ENCODE data around the gene CIAO2A. TPM values are rescaled to one million over a fixed set of nuclear protein-coding genes. Genes with fewer than 3 reads are reported as not detected.

Gene CIAO2A, protein sequence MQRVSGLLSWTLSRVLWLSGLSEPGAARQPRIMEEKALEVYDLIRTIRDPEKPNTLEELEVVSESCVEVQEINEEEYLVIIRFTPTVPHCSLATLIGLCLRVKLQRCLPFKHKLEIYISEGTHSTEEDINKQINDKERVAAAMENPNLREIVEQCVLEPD
- 100 to 1,000 TPM; 117 to 259 (median 171) TPM for polyA plus RNA-seq
- long read RNA-seq, donor 1 = 0 reads
- long read RNA-seq, donor 2, transcript CIAO2A-201 (5 exons, 1,105 nt) = major isoform, 19 of 33 reads
- long read RNA-seq, donor 2, transcript CIAO2A-202 (4 exons, 826 nt) = minor isoform, 9 of 33 reads
- long read RNA-seq, donor 2, partial matches to known transcripts = 5 of 33 reads
- long read RNA-seq, donor 2, other reads (novel, unspliced or antisense) = 0 of 33 reads
- long read RNA-seq, donor 3, transcript CIAO2A-201 (5 exons, 1,105 nt) = major isoform, 47 of 52 reads
- long read RNA-seq, donor 3, partial matches to known transcripts = 0 of 52 reads
- long read RNA-seq, donor 3, other reads (novel, unspliced or antisense) = 0 of 52 reads
- long read RNA-seq, donor 4, partial matches to known transcripts = 0 of 1 reads
- long read RNA-seq, donor 4, other reads (novel, unspliced or antisense) = 0 of 1 reads
- long read RNA-seq, donor 5, transcript CIAO2A-201 (5 exons, 1,105 nt) = major isoform, 18 of 20 reads
- long read RNA-seq, donor 5, partial matches to known transcripts = 0 of 20 reads
- long read RNA-seq, donor 5, other reads (novel, unspliced or antisense) = 0 of 20 reads
- long read RNA-seq, donor 6, transcript CIAO2A-201 (5 exons, 1,105 nt) = major isoform, 47 of 55 reads
- long read RNA-seq, donor 6, transcript CIAO2A-202 (4 exons, 826 nt) = minor isoform, 7 of 55 reads
- long read RNA-seq, donor 6, partial matches to known transcripts = 0 of 55 reads
- long read RNA-seq, donor 6, other reads (novel, unspliced or antisense) = 0 of 55 reads
- long read RNA-seq, donor 7, transcript CIAO2A-202 (4 exons, 826 nt) = minor isoform, 9 of 67 reads
- long read RNA-seq, donor 7, transcript CIAO2A-201 (5 exons, 1,105 nt) = major isoform, 53 of 67 reads
- long read RNA-seq, donor 7, partial matches to known transcripts = 5 of 67 reads
- long read RNA-seq, donor 7, other reads (novel, unspliced or antisense) = 0 of 67 reads
- long read RNA-seq, donor 8, partial matches to known transcripts = 0 of 1 reads
- long read RNA-seq, donor 8, other reads (novel, unspliced or antisense) = 0 of 1 reads
- long read RNA-seq, donor 9, transcript CIAO2A-201 (5 exons, 1,105 nt) = major isoform, 11 of 15 reads
- long read RNA-seq, donor 9, partial matches to known transcripts = 0 of 15 reads
- long read RNA-seq, donor 9, other reads (novel, unspliced or antisense) = 0 of 15 reads
- long read RNA-seq, donor 10, transcript CIAO2A-201 (5 exons, 1,105 nt) = major isoform, 45 of 59 reads
- long read RNA-seq, donor 10, transcript CIAO2A-202 (4 exons, 826 nt) = minor isoform, 12 of 59 reads
- long read RNA-seq, donor 10, partial matches to known transcripts = 0 of 59 reads
- long read RNA-seq, donor 10, other reads (novel, unspliced or antisense) = 0 of 59 reads

DNA sequence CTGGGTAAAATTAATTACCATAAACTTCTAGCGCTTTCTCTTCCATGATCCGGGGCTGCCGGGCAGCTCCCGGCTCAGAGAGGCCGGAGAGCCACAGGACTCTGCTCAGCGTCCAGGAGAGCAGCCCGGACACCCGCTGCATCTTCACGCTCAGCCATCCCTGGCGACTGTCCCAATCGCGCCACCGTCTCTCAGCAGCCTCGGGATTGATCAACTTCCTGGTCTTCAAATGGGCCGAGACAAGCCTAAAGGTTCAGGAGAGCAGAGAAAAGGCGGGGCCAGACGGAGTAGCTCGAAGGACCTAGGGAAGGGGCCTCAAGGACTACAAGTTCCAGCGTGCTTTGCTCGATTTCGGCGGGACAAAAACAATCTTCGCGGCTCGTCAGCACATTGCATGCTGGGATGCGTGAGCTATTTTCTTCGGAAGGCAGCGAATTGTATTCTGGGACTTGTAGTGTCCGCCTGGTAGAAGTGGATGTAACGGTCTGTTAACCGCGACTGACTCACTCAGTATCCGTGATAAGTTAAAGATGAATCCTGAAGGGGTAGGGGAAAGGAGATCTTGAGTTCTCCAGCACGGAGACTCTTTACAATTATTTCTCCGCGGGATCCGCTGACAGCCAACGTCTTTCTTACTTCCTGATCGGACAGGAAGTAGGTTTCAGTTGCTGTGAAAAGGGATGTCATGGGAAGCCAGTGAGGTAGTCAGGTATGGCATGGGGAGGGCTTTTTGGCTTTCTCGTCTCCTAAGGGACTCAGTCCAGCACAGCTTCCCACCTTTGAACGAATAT lies at the start of gene CIAO2A:
Gene CIAO2A, minus strand, starts transcription at position 212 of the 791 bp plus-strand sequence. Its CDS starts 70 bp downstream, at position 142.
- 0% methylated on average over 41 of the region's 41 CpGs for WGBS, 3 donors
- Histone ChIP-seq H3K4me3 (ENCODE audit: low read depth in 1 of 3, low read length in 3 of 3) (peak within 1 kb of the TSS; percentile 70 to 82 (median 81)), H3K9me3 (ENCODE audit: control insufficient read depth in 2 of 2, insufficient read depth in 1 of 2, low read depth in 1 of 2, low read length in 1 of 2) (no peaks in the 10 kb centered on the region), H3K27me3 (ENCODE audit: control insufficient read depth in 3 of 3, insufficient read depth in 3 of 3, low read length in 3 of 3) (no peaks in the 10 kb centered on the region), H3K36me3 (ENCODE audit: control insufficient read depth in 3 of 3, insufficient read depth in 2 of 3, low read depth in 1 of 3, low read length in 3 of 3) (peaks cover 4 to 11% (median 4%) of the 10 kb centered on the region in 3 donors), H3K27ac (ENCODE audit: low read depth in 1 of 3, low read length in 2 of 3) (peak within 1 kb of the TSS; percentile 85 to 92 (median 89)), H3K4me1 (ENCODE audit: control insufficient read depth in 3 of 3, insufficient read depth in 2 of 3, low read depth in 1 of 3, low read length in 2 of 3) (peaks cover 5 to 26% (median 7%) of the 10 kb centered on the region in 3 donors)
- DNase-seq (peak; percentile 99 to 100), FAIRE-seq (peak; percentile 41)

DNA sequence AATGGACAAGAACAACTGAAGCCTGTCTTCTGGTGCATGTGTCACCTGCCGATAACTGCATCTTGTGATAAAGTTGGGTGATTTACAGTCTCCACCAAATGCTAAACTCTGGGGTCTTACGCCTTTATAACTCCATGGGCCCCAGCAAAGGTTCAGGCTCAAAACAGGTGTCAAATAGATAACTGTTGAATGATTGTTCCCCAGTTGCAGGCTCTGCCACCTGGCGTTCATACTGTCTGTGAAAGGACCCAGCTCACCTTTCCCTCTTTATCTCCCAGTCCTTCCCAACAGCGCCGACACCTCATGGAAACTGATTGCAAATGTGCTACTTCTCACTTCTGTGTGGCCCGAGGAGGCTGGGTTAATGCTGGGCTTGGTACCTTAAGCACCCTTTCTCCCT lies 49.6 kb upstream of the CIAO2A start:
- H3K4me1 ChIP-seq (ENCODE audit: control insufficient read depth in 3 of 3, insufficient read depth in 2 of 3, low read depth in 1 of 3, low read length in 2 of 3) = peaks cover 0 to 5% (median 0%) of the 10 kb centered on the region in 3 donors
- WGBS, 3 donors = 80 to 83% (median 83%) methylated on average over 6 of the region's 6 CpGs
- FAIRE-seq = no peak

DNA sequence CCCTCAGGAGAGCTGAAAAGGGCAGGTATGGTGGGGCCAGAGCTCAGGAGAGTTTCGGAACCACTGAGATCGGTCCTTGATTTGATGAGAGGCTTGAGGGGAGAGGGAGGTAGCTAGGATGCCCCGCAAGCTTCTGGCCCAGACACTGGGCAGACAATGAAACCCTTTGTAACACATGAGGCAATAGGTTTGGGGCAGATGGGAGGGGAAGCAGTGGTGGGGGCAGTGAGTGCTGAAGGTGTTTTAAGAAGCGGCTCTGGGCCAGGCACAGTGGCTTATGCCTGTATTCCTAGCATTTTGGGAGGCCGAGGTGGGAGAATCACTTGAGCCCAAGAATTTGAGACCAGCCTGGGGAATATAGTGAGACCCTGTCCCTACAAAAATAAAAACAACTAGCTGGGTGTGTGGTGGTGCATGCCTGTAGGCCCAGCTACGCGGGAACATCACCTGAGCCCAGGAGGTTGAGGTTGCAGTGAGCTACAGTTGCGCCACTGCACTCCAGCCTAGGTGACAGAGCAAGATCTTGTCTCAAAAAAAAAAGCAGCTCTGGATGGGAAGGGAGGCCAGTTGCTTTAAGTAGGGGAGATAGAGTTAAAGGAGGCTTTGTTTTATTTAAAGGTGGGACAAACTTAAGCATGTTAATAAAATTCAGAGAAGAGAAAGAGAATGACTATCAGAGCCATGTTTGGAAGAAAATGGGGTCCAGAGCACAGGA lies 48.3 kb upstream of the CIAO2A start:
- Histone ChIP-seq H3K4me3 (ENCODE audit: low read depth in 1 of 3, low read length in 3 of 3) (no peak overlapping the region), H3K36me3 (ENCODE audit: control insufficient read depth in 3 of 3, insufficient read depth in 2 of 3, low read depth in 1 of 3, low read length in 3 of 3) (peaks cover 9 to 61% (median 15%) of the 10 kb centered on the region in 3 donors), H3K9me3 (ENCODE audit: control insufficient read depth in 2 of 2, insufficient read depth in 1 of 2, low read depth in 1 of 2, low read length in 1 of 2) (no peaks in the 10 kb centered on the region), H3K27ac (ENCODE audit: low read depth in 1 of 3, low read length in 2 of 3) (no peak overlapping the region), H3K27me3 (ENCODE audit: control insufficient read depth in 3 of 3, insufficient read depth in 3 of 3, low read length in 3 of 3) (no peaks in the 10 kb centered on the region), H3K4me1 (ENCODE audit: control insufficient read depth in 3 of 3, insufficient read depth in 2 of 3, low read depth in 1 of 3, low read length in 2 of 3) (peaks cover 0 to under 1% (median 0%) of the 10 kb centered on the region in 3 donors)
- no peak for DNase-seq
- 95 to 98% (median 97%) methylated on average over 8 of the region's 8 CpGs for WGBS, 3 donors
- FAIRE-seq = no peak

More for the DNA sequence above, 49.6 kb upstream of the CIAO2A start:
- Histone ChIP-seq H3K27me3 (ENCODE audit: control insufficient read depth in 3 of 3, insufficient read depth in 3 of 3, low read length in 3 of 3) (no peaks in the 10 kb centered on the region), H3K9me3 (ENCODE audit: control insufficient read depth in 2 of 2, insufficient read depth in 1 of 2, low read depth in 1 of 2, low read length in 1 of 2) (no peaks in the 10 kb centered on the region), H3K36me3 (ENCODE audit: control insufficient read depth in 3 of 3, insufficient read depth in 2 of 3, low read depth in 1 of 3, low read length in 3 of 3) (peaks cover 4 to 55% (median 6%) of the 10 kb centered on the region in 3 donors), H3K4me3 (ENCODE audit: low read depth in 1 of 3, low read length in 3 of 3) (no peak overlapping the region), H3K27ac (ENCODE audit: low read depth in 1 of 3, low read length in 2 of 3) (no peak overlapping the region)
- DNase-seq = no peak

DNA sequence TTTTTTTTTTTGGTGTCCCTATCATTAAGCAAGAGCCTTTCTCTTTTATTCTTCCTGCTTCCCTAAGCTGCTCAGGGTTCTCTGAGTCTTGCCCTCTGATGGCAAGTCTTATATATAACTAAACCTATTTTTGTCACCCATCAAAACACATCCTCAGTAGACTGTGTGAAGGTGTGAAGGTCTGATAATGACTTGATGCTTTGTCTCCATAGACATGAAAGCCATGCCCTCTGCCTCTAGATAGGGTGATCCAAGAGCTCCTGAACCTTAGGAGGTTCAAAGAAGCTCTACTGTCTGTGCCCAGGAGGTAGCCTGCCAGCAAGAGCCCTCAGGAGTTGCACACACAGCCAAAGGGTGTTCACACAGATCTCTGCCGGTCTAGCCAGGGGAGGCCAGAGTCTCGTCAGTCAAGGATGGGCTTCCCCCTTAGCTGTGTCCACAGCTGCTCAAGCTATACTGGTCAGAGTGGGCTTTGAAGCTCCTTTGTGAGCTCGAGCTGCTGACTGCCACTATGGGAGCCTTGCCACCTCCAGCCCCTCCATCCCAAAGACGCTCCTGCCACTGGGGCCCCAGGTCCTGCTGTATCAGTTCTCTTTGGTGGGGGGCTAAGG lies 44.8 kb upstream of the CIAO2A start:
- no peaks in the 10 kb centered on the region for H3K4me1 ChIP-seq (ENCODE audit: control insufficient read depth in 3 of 3, insufficient read depth in 2 of 3, low read depth in 1 of 3, low read length in 2 of 3)
- H3K27me3 ChIP-seq (ENCODE audit: control insufficient read depth in 3 of 3, insufficient read depth in 3 of 3, low read length in 3 of 3) = no peaks in the 10 kb centered on the region
- FAIRE-seq (no peak), DNase-seq (no peak)
- H3K27ac ChIP-seq (ENCODE audit: low read depth in 1 of 3, low read length in 2 of 3) = no peak overlapping the region
- no peaks in the 10 kb centered on the region for H3K9me3 ChIP-seq (ENCODE audit: control insufficient read depth in 2 of 2, insufficient read depth in 1 of 2, low read depth in 1 of 2, low read length in 1 of 2)
- H3K36me3 ChIP-seq (ENCODE audit: control insufficient read depth in 3 of 3, insufficient read depth in 2 of 3, low read depth in 1 of 3, low read length in 3 of 3) = peaks cover 19 to 67% (median 28%) of the 10 kb centered on the region in 3 donors
- no peak overlapping the region for H3K4me3 ChIP-seq (ENCODE audit: low read depth in 1 of 3, low read length in 3 of 3)
- WGBS, 3 donors = 92 to 95% (median 94%) methylated on average over 4 of the region's 4 CpGs

DNA sequence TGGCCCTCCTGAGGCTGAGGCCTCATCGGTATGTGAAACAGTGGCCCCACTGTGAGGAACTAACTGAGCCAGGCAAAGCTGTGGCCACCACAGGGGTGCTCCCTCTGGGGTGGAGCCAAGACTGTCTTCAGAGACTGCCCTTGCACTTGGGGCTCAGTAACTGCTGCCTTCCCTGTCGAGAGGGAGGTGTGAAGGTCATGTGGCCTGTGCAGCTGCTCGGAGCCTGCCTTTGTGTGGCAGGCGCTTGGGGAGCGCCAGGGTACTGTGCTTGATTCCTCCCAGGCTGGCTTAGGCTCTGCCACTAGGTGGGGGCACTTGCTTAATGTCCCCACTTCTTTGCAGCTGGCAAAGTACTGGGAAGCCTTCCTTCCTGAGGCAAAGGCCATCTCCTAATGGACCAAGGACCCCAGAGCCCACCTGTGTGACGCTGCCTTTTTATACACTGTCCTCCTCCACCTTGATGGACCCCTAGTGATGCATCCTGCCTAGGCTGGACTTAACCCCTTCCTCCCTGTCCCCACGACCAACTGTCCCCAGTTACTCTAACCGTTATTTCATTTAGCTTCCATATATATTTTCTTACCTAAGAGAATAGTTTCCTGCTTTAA lies 43.7 kb upstream of the CIAO2A start:
- 70 to 75% (median 70%) methylated on average over 8 of the region's 8 CpGs for WGBS, 3 donors
- no peak for DNase-seq

DNA sequence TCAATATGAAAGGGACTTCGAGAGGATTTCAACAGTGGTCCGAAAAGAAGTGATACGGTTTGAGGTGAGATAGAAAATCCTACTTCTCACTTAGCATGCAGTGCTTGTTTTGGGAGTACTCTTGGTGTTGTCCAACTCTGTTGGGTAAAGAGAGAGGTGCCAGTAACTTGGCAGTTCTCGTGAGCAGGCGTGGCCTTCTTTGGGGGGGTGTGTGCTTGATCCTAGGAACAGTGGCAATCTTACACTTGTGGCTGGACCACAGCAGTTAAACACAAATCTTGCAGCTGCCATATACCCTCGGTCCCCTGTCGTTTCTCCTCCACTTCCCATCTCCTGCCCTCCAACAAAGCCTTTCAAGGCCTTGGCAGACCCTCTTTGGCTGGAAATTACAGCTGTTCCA lies 42.7 kb upstream of the CIAO2A start:
- DNase-seq (no peak), FAIRE-seq (no peak)
- WGBS, 3 donors = 93 to 97% (median 95%) methylated on average over 7 of the region's 7 CpGs
- no peak overlapping the region for H3K4me3 ChIP-seq (ENCODE audit: low read depth in 1 of 3, low read length in 3 of 3)
- no peaks in the 10 kb centered on the region for H3K27me3 ChIP-seq (ENCODE audit: control insufficient read depth in 3 of 3, insufficient read depth in 3 of 3, low read length in 3 of 3)
- no peaks in the 10 kb centered on the region for H3K9me3 ChIP-seq (ENCODE audit: control insufficient read depth in 2 of 2, insufficient read depth in 1 of 2, low read depth in 1 of 2, low read length in 1 of 2)
- no peaks in the 10 kb centered on the region for H3K4me1 ChIP-seq (ENCODE audit: control insufficient read depth in 3 of 3, insufficient read depth in 2 of 3, low read depth in 1 of 3, low read length in 2 of 3)
- H3K27ac ChIP-seq (ENCODE audit: low read depth in 1 of 3, low read length in 2 of 3) = no peak overlapping the region
- peaks cover 25 to 66% (median 40%) of the 10 kb centered on the region in 3 donors for H3K36me3 ChIP-seq (ENCODE audit: control insufficient read depth in 3 of 3, insufficient read depth in 2 of 3, low read depth in 1 of 3, low read length in 3 of 3)

More for the DNA sequence above, 43.7 kb upstream of the CIAO2A start:
- Histone ChIP-seq H3K4me1 (ENCODE audit: control insufficient read depth in 3 of 3, insufficient read depth in 2 of 3, low read depth in 1 of 3, low read length in 2 of 3) (no peaks in the 10 kb centered on the region), H3K27me3 (ENCODE audit: control insufficient read depth in 3 of 3, insufficient read depth in 3 of 3, low read length in 3 of 3) (no peaks in the 10 kb centered on the region), H3K27ac (ENCODE audit: low read depth in 1 of 3, low read length in 2 of 3) (no peak overlapping the region), H3K4me3 (ENCODE audit: low read depth in 1 of 3, low read length in 3 of 3) (no peak overlapping the region), H3K36me3 (ENCODE audit: control insufficient read depth in 3 of 3, insufficient read depth in 2 of 3, low read depth in 1 of 3, low read length in 3 of 3) (peaks cover 19 to 67% (median 32%) of the 10 kb centered on the region in 3 donors), H3K9me3 (ENCODE audit: control insufficient read depth in 2 of 2, insufficient read depth in 1 of 2, low read depth in 1 of 2, low read length in 1 of 2) (no peaks in the 10 kb centered on the region)
- no peak for FAIRE-seq

Data from small intestine (tissue), 16 donors.